Measurements from ENCODE around the gene P2RY8.
"Not testable (repeated sequence)": the region's sequence is repeated elsewhere in the genome, so short reads cannot be mapped to it uniquely, and the experiment has no call there.

P2RY8 gene

DNA sequence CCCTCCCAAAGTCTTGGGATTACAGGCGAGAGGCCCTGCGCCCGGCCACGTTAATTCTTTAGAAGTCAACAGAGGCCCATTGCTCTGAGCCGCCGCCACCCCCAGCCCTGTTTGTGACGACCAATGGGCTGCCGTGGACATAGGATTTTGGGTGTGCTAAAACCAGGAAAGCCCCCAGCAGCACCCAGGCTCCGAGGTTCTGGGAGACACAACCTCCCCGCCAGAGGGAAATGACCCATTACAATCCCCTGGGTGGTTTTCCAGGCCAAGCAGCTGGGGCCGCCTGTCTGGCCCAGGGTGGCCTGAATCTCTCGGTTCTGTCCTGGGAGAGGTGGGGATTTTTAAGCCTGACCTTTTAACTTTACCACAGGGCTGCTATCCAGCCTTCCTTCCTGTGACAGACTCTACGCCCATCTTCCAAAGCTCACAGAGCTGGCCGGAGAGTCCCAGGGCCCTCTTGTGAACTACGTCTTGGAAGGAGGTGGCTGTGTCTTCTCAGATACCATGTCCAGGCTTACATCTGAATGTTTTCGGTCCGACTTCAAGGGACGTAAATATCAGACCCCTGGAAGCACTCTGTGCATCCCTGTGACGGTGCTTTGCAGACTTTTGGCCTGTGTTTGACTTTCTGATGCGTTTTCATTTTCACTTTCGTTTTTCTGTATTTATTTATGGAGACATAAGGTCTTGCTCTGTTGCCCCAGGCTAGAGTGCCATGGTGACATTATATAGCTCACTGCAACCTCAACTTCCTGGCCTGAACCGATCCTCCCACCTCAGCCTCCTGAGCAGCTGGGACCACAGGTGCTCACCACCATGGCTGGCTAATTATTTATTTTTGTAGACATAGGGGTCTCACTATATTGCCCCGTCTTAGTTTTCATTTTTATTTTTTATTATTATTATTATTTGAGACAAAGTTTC is 36.0 kb downstream of the P2RY8 start:
- DNase-seq (ENCODE audit: low read depth), result no peak
- TF ChIP-seq, protein P1, sequence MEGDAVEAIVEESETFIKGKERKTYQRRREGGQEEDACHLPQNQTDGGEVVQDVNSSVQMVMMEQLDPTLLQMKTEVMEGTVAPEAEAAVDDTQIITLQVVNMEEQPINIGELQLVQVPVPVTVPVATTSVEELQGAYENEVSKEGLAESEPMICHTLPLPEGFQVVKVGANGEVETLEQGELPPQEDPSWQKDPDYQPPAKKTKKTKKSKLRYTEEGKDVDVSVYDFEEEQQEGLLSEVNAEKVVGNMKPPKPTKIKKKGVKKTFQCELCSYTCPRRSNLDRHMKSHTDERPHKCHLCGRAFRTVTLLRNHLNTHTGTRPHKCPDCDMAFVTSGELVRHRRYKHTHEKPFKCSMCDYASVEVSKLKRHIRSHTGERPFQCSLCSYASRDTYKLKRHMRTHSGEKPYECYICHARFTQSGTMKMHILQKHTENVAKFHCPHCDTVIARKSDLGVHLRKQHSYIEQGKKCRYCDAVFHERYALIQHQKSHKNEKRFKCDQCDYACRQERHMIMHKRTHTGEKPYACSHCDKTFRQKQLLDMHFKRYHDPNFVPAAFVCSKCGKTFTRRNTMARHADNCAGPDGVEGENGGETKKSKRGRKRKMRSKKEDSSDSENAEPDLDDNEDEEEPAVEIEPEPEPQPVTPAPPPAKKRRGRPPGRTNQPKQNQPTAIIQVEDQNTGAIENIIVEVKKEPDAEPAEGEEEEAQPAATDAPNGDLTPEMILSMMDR (IDR thresholded peaks at IDR 0.05; ENCODE audit: low read length, missing control alignments), result no peak
- H3K4me3 ChIP-seq (replicated peaks; ENCODE audit: low read depth, low read length), result no peak overlapping the region

DNA sequence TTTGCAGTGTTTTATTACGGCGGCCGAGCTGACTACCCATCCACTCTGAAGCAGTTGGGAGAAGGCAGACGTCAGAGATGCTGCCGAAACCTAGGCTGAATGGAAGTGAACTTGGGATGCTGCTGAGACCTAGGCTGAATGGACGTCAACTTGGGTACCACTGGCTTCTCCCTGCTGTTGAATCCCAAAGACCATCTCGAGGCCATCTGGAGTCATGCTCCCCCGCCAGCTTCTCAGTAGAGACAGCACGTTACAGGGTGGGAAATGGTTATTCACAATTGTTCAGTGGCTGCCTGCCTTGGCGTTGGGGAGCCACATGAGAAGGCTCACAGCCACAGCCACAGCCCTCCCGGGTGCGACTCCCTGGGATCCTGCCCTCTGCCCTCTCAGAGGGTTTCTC is 40.9 kb downstream of the P2RY8 start:
- TF ChIP-seq, protein P1 (IDR thresholded peaks at IDR 0.05; ENCODE audit: low read length, missing control alignments), result no peak
- no peak for DNase-seq (ENCODE audit: low read depth)
- no peak overlapping the region for H3K4me3 ChIP-seq (replicated peaks; ENCODE audit: low read depth, low read length)

DNA sequence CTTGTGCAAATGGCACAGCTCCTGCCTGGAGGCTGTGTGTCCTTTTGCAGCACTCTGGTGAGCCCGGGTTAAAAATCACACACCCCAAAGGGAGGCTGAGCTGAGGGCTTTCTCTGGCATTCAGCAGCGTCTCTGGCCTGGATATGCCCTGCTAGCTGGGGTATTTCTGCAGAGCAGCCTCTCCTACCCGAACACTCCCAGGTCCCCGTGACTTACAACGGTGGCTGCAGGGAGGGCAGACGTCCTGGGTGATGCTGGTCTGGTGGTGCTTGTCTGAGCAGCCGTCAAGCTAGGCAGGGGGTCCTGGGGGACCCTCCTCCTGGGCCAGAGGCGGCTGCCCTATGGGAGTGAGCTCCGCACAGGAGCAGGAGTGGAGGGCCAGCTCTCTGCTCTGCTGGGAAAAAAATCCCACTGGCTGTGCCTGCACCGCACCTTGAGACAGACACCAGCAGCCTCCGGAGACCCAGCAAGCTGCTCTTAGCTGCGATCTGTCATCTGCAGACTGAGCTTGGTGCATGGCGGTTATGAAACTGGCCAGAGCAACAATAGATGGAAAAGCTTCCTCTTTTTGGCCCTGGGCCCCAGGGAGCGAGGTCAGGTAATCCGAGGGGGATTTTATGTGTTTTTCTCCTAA is 43.0 kb downstream of the P2RY8 start:
- DNase-seq (ENCODE audit: low read depth), result no peak
- TF ChIP-seq, protein P1 (IDR thresholded peaks at IDR 0.05; ENCODE audit: low read length, missing control alignments), result no peak
- H3K4me3 ChIP-seq (replicated peaks; ENCODE audit: low read depth, low read length), result no peak overlapping the region

DNA sequence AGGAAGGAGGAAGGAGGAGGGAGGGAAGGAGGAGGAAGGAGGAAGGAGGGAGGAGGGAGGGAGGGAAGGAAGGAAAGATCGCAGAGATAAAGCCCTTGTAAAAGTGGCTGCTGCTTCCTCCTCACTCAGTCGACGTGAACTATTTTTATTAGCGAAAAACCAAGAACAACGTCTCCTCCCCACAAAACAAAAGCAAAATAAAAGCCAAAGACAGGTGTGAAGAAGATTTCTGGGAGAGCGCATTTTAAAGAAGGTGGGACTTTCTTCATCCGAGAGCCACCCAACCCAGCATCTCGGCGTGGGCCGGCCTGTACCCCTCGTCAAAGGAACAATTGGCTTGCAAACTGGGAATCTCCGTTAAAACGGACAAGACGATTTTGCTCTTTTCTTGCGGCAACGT is 43.6 kb downstream of the P2RY8 start:
- H3K4me3 ChIP-seq (replicated peaks; ENCODE audit: low read depth, low read length), result no peak overlapping the region
- no peak for DNase-seq (ENCODE audit: low read depth)
- TF ChIP-seq, protein P1 (IDR thresholded peaks at IDR 0.05; ENCODE audit: low read length, missing control alignments), result no peak

DNA sequence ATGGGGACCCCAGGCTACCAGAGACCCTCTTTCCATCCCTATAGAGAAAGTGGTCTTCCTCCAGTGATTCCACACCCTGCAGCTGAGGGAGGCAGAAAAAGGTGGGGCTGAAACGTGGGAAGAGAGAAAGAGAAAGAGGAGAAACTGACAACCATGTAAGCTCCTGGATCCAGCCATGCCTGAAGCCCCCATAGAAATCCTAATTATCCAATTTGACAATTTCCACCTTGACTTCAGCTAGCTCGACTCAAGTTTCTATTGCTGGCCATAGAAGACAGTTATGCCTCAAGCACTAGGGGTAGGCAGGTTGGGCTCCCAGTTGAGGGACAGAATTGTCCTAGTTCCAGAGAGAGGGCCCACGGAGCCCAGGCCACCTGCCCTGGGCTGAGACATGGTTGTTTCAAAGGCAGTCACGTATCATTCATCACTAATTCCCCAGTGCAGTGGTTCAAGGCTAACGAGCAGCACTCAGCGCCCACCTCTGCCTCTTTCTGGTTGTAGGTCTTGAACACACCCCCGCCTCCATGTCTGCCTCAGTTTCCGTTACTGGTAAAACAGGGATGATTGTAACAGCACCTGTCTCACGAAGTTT is 44.5 kb downstream of the P2RY8 start:
- TF ChIP-seq, protein P1 (IDR thresholded peaks at IDR 0.05; ENCODE audit: low read length, missing control alignments), result no peak
- no peak for DNase-seq (ENCODE audit: low read depth)
- H3K4me3 ChIP-seq (replicated peaks; ENCODE audit: low read depth, low read length), result no peak overlapping the region

DNA sequence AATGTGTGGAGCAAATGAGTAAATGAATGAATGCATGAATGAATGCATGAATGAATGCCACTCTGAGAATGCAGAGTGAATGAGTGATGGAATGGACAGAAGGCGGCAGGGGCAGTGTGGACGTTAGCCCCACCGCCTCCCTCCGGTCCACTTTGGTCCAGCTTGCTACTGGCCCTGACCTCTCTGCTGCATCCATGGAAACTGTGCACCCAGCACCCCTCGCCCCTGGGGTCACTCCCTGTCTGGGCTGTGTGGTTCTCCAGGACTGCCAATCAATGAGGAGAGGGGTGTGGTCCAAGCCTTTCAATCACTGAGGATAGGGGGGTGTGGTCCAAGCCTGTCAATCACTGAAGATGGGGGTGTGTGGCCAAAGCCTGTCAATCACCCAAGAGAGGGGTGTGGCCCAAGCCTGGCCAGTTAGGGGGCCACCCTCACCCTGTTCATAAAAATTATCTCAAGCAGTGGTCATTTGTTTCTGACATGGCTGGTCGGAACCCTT is 45.1 kb downstream of the P2RY8 start:
- DNase-seq (ENCODE audit: low read depth), result peak; percentile 18
- TF ChIP-seq, protein P1 (IDR thresholded peaks at IDR 0.05; ENCODE audit: low read length, missing control alignments), result no peak
- H3K4me3 ChIP-seq (replicated peaks; ENCODE audit: low read depth, low read length), result no peak overlapping the region

DNA sequence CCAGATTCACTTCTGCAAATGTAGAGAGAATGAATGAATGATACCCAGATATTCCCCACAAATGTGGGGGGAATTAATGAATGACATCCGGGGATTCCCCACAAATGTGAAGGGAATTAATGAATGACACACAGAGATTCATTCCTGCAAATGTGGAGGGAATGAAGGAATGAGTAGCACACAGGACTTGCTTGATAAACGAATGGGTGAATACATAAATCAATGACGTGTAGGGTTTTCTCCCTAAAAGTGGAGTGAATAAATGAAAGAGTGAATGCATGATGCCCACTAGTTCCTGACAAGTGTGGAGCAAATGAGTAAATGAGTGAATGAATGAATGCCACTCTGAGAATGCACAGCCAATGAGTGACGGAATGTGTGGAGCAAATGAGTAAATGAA is 45.7 kb downstream of the P2RY8 start:
- H3K4me3 ChIP-seq (replicated peaks; ENCODE audit: low read depth, low read length); DNase-seq (ENCODE audit: low read depth): not testable (repeated sequence)

DNA sequence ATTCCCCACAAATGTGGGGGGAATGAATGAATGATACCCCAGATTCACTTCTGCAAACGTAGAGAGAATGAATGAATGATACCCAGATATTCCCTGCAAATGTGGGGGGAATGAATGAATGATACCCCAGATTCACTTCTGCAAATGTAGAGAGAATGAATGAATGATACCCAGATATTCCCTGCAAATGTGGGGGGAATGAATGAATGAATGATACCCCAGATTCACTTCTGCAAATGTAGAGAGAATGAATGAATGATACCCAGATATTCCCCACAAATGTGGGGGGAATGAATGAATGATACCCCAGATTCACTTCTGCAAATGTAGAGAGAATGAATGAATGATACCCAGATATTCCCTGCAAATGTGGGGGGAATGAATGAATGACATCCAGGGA is 46.3 kb downstream of the P2RY8 start:
- DNase-seq (ENCODE audit: low read depth); H3K4me3 ChIP-seq (replicated peaks; ENCODE audit: low read depth, low read length): not testable (repeated sequence)

DNA sequence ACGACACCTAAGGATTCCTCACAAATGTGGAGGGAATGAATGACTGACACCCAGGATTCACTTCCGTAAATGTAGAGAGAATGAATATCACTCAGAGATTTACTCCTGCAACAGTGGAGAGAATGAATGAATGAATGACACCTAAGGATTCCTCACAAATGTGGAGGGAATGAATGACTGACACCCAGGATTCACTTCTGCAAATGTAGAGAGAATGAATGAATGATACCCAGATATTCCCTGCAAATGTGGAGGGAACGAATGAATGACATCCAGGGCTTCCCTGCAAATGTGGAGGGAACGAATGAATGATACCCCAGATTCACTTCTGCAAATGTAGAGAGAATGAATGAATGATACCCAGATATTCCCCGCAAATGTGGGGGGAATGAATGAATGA is 47.6 kb downstream of the P2RY8 start:
- DNase-seq (ENCODE audit: low read depth); H3K4me3 ChIP-seq (replicated peaks; ENCODE audit: low read depth, low read length): not testable (repeated sequence)
